GM18499 (cell line): ENCODE measurements around the gene IQCC.

Source experiments
- ATAC-seq: cut with Tn5 transposase; IDR thresholded peaks from one replicate; pipeline ENCODE4 v1.9.1; 2021; ENCODE audit warnings: moderate number of reproducible peaks; ENCODE audit not compliant: insufficient read depth, unreplicated experiment

Gene IQCC

GRCh38 chr1:32221980-32222755 is 16.7 kb downstream of the IQCC start, which contains the start of the genes EIF3I and TMEM234:
EIF3I (plus strand) TSS chr1:32222407; CDS start chr1:32222442, 35 bp downstream.
TMEM234 (minus strand) TSS chr1:32222353; CDS start chr1:32222322, 31 bp downstream.
- no peak for ATAC-seq

DNA sequence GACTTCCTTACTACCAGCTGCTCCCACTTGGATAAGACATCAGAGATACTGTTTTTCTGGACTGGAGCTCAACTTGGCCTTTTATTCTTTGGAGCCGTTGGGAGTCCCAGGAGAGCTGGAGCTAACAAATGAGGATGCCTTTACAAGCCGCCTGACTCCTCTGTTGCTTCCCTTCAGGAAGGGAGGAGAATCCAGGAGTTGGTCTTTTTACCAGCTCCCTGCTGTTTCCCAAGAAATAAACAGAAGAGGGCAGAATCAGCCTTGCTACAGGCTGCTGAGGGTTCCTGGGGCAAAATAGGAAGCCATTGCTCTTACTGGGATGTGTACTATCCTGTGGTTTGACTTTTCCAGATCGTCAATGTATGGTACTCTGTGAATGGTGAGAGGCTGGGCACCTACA is 18.2 kb downstream of the IQCC start:
- no peak for ATAC-seq

GRCh38 chr1:32224285-32224684 is 18.8 kb downstream of the IQCC start:
- ATAC-seq: no peak

GRCh38 chr1:32228771-32229170 is 23.3 kb downstream of the IQCC start:
- ATAC-seq: no peak

DNA sequence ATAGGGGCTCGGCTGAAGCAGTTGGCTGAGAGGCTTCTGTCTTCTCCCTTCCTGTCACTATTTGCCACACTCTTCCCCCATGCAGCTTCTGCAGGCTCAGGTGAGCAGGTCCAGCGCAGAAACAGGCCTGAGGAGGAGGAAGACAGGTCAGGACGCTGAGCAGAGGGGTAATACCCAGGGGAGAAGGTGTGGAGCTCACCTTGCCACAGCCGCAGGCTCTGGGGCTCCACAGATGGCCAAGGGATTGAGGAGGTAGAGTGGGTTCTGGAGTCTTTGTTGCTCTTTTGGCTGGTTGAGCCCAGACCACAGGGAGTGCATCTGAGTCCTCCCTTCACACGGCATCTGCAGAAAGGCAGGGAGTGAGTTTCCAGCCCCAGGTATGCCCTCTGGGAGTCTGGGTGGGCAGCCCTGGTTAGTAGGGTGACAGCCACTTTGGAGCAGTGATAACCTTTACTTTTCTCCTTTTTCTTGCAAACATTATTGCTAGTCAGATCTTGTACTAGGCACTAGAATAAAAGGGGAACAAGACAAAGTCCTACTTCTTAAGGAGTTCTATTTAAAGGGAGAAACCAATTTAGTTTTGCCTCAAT is 26.5 kb downstream of the IQCC start:
- ATAC-seq: no peak

DNA sequence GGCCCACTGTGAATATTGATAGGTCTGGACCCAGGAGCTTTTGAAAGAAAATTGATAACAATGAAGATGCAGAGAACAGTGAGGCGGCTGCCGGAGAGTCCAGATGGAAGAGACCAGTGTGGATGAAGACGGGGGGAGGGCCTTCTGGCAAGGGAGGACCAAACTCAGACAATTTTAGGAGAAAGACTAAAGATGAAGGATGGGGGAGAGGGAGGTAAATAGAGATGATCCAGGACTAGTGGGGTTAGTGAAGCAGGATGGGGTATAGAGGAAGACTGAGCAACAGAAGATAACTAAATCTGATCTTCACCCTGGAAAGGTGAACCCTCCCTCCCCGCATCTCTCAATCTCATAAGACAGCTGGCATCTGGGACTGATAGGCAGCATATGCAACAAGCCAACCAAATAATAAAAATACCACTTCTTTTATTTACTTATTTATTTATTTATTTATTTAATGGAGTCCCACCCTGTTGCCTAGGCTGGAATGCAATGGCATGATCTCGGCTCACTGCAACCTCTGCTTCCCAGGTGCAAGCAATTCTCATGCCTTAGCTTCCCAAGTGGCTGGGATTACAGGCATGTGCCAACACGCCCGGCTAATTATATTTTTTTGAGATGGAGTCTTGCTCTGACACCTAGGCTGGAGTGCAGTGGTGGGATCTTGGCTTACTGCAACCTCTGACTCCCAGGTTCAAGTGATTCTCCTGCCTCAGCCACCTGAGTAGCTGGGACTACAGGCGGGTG is 27.3 kb downstream of the IQCC start:
- no peak for ATAC-seq

DNA sequence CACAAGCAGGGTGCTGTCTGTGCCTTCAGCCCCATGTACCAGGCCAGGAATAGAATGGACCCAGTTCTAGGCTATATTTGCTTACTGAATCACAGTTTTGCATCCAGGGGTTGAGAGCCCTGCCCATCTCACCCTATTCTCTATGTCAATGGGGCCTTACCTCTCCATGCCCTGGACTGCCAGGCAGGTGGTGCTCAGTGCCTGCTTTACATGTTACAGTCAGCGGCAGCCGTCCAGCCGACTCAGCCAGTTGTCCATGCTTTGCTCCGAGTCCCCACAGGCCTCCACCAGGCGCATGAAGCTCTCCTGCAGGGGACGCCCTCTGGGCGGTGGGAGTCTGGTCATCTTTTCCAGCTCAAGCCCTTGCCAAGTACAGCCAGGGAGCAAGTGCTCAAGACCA is 29.3 kb downstream of the IQCC start:
- no peak for ATAC-seq

GRCh38 chr1:32239337-32239736 is 33.9 kb downstream of the IQCC start:
- ATAC-seq: no peak

GRCh38 chr1:32239790-32240139 is 34.3 kb downstream of the IQCC start:
- ATAC-seq: no peak

DNA sequence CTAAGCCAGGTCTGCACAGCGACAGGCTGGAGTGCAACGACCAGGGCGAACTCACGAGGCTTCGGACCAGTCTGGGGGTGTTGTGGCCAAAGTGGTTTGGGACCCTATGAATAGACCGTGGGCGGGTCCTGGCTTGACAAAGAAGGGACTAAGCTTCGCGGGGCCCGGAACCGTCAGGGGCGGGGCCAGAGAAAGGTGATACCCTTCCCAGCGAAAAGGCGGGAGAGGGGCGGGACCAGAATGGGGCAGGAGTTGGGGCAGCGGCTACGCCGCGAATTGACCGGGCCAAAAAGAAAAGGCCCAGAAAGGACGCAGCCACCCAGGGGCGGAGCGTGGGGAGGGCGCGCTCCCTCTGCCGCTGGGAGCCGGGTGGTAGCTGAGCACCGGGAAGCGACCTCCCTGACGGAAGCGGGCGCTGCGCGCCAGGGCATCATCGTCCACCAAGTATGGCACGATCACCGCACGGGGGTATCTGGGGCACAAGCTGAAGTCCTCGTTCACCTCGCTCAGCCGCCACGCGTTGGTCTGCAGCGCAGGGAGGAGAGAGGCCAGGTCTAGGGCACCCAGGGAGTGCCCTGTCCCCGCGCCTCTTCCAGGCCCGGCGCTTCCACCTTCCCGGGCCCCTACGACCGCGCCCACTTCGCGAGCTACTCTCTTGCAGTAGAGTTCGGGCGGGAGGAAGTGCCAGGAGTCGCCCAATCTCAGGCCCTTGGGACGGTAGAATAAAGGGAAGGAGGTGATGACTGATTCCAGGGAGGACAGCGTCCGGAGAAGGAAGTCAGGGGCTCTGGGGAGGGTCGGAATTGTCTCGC is 34.9 kb downstream of the IQCC start:
- ATAC-seq: no peak

GRCh38 chr1:32241001-32241763 is 35.7 kb downstream of the IQCC start:
- ATAC-seq: no peak

GRCh38 chr1:32242341-32242851 is 36.9 kb downstream of the IQCC start:
- ATAC-seq: no peak

DNA sequence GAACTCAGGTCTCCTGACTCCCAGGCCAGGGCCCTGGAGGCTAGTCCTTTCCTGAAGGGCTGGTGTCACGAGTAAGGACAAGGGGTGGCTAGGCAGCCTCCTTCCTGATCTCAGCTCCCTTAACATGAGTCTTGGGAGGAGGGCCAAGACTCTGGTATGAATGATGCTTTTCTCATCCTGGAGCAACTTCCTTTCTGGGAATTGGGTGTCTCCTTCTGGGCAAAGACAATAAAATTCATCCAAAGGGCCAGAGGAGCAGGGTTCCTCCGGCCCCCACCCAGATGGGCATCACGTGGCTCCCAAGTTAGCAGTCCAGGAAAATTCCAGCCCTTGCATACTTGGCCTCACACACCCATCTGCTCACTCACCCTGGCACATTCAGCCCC is 41.4 kb downstream of the IQCC start, which contains the start of gene FAM167B:
Gene FAM167B, plus strand, starts transcription at position 335 of the 386 bp plus-strand sequence. CDS start 200 bp downstream, outside the sequence.
- ATAC-seq: no peak

DNA sequence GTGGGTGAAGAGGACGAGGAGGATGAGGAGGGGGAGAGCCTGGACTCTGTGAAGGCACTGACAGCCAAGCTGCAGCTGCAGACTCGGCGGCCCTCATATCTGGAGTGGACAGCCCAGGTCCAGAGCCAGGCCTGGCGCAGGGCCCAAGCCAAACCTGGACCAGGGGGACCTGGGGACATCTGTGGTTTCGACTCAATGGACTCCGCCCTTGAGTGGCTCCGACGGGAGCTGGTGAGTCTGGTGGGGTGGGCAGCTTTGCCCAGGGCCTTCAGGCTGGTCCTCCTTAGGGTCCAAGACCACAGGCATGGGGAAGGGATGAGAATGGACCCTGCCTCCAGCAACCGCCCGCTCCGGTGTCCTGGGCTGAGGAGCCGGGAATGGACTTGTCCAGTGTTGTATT is 42.0 kb downstream of the IQCC start:
- ATAC-seq: no peak

GRCh38 chr1:32247983-32248889 is 42.8 kb downstream of the IQCC start:
- ATAC-seq: no peak

GRCh38 chr1:32249831-32250525 is 44.5 kb downstream of the IQCC start:
- peak; percentile 42 for ATAC-seq

DNA sequence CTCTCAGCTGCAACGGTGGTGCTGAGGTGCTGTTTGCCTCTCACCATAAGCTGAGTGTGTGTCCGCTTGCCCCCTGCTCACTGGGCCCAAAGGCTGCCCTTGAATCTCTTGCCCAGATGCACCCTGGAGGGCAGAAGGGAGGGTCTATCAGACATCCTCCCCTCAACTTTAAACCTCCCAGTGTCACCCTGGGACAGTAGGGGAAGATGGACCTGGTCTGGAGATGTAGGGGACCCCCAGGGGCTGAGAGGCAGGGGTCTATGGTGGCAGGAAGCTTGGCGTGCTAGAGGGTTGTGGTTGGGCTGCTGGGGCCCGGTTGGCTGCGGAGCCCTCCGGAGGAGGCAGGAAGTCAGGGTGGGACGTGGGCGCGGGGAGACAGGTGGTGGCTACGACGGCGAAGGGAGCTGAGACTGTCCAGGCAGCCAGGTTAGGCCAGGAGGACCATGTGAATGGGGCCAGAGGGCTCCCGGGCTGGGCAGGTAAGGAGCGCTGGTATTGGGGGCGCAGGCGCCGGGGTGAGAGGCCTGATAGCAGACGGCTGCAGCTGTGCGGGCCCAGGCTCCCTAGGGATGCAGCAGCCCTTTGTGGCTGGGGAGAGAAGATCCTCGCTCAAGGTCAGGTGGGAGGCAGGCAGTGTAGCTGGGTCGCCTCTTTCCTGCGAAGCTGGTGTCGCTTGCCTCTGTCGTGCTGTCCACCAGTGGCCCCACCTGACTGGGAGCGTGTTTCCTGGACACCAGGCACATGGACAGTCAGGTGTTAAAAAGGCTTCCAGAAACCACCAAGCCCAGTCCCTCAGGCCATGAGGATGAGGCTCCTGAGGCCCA is 45.6 kb downstream of the IQCC start, which contains the start of gene LCK:
Gene LCK, plus strand, starts transcription at position 373 of the 824 bp plus-strand sequence. CDS start 23,065 bp downstream, outside the sequence.
- no peak for ATAC-seq
